GM21367 (cell line): ENCODE measurements around the gene UBE2E3.
"Not testable (repeated sequence)": the region's sequence is repeated elsewhere in the genome, so short reads cannot be mapped to it uniquely, and the experiment has no call there.

Source experiments
- ATAC-seq: cut with Tn5 transposase; IDR thresholded peaks from one replicate; pipeline ENCODE4 v1.9.1; 2021; ENCODE audit not compliant: unreplicated experiment

The UBE2E3 gene

DNA sequence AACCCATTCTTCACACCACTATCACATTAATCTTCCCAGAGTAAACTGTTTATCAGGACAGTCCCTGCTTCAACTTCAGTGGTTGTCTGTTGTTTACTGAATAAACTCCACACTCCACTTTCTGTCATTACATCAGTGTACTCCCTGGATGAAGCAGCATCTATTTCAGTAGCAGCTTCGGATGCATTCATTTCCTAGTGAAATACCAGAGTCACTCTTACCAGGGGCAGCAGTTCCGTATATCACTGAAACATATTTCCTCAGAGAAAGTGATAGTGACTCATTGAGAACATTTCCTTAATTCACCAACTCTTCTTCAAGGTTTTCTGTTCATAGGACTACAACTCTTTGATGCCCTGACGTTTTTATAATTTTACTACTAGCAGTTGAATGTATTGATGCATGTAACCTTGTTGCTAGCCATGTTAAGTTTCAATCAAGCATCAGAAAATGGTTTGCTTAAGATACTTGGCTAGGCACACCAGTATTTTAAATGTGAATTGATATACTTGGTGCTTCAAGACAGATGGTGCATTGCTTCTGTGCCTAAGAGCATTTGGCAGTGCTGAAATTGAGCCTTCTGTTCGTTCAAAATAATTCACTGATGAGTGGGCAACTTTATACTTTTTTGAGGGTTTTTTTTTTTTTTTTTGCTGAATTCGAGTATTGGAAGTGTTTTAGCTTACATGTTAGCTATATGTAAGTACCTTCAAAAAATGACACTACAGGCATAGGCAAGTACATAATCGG, 92.3 kb downstream of the UBE2E3 start:
- ATAC-seq, result no peak

DNA sequence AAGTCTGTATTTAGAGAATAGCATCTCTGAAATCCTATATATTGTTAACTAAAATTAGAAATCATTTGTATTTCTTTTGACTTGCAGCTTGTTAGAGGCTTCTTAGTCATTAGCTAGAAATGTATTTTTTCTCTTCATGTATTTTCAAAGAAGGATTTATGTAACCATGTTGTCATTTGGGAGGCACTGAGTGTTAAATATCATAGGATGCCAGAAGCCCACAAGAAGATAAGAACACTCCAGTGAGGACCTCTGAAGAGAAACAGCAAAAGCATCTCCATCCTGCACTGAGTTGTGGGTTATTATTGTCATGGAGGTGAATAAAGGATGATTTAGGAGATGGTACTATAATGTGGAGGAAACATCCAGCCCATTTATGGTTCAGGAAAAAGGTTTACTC, 93.5 kb downstream of the UBE2E3 start:
- no peak for ATAC-seq

DNA sequence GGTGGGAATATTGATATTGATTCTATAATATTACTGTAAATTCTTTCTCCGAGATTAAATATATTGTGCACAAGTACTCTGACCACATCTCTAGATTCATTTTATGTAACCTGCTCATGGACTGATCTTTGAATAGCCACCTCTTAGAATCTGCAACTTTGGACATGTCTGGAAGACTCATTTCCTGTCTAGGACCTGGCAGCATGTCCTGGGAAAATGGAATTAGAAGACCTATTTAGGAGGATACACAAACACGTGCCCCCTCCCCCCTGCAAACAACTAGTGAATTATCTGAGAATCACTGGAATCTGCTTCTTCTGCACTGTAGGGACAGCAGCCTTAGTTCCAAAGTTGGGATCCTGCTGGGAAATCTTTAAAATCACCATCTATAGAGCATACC, 94.1 kb downstream of the UBE2E3 start:
- no peak for ATAC-seq

DNA sequence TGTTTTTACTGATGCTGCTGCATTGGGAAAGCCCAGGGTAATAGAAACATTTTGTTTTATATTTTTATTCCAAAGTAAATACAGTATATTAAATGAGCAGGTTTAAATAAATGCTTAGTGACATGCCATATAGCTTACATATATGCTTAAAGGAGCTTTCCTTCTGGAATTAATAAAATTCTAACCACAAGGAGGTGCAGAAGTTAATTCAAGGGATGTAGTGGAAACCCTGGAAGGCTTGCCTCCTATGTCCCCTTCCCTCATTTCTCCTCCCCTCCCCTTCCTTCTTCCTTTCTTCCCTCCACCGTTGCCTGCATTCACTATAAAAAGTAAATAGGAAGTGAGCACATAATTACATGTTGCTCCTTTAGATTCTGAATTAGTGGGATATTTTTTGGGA, 96.3 kb downstream of the UBE2E3 start:
- no peak for ATAC-seq

DNA sequence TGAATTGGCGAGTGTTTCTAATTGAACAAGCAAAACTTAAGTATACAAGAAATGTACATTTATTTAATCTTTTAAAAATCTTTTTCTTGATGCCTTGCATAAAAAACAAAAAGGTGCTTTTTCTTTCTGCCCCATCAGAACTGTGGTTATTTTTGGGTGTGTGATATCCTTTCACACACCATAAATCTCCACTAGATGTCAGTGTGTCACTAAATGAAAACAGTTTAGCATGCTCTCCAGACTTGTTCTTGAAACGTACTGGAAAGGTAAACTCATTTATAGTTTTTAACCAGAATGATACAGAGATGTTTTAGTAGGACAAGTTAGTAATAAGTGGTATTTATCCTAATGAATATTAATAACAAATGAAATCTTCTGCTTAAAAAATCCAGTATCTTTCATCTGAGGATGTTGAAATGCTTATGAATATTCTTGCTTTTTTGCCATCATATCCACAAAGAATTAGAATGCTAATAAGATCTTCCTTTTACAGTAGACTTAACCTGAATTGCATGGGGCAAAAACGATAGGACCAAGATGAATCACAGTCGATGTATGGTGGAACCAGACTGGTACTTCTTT, 96.8 kb downstream of the UBE2E3 start:
- peak; percentile 87 for ATAC-seq

DNA sequence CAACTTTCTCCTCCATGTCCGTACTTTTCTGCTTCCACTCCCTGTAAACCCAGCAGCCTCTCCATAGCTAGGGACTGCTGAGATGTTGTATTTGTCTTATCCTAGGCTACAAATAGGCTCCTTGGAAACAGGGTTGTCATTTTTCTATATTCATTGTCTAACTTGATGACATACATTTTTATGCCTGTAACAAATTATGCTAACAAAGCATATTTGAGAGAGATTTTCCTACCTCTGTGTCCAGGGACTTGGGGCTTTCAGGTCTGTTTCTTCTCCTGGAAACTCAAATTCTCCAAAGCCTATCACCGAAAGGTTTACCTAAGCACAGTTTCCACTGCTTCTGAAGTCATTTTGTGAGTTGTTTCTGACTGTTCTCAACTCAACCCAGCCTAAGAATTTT, 102.7 kb downstream of the UBE2E3 start:
- ATAC-seq, result no peak

DNA sequence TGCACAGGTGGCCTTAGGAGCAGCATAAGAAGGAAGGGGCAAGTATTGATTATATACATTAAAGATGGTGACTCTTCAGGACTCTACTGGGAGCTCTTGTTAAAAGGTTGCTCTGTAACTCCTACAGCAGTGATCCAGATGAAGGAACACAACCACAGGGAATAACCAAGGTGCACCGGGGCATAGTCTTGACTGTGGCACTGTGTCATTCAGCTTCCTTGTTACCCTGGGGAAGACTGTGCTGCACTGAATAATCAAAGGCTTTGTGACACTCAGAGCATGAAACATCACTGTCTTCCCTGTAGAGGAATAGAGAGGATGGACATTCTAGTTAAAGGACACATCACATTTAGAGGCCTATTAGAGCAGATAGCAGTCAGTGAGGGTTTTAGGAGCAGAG, 105.3 kb downstream of the UBE2E3 start:
- no peak for ATAC-seq

DNA sequence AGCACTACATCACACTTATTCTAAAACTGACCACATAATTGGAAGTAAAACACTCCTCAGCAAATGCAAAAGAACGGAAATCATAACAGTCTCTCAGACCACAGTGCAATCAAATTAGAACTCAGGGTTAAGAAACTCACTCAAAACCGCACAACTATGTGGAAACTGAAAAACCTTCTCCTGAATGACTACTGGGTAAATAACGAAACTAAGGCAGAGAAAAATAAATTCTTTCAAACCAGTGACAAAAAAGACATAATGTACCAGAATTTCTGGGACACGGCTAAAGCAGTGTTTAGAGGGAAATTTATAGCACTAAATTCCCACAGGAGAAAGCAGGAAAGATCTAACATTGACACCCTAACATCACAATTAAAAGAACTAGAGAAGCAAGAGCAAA, 111.5 kb downstream of the UBE2E3 start:
- ATAC-seq, result not testable (repeated sequence)

DNA sequence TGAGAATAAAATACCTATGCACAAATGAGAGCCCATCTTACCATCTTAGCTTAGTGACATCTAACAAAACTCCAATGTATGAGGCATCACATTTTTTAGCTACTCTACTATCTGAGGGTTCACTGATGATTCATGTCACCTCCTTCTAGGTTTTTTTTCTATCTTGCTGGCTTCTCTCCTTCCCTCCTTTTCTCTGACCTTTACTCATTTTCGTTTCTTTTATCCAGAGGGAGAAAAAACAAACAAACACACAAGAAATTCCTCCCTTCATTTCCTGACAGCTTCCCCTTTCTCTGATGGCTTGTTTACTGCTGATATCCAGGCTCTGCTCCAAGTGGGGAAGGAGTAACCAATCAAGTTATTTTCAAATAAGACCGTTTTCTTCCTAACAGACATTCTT, 115.1 kb downstream of the UBE2E3 start:
- ATAC-seq, result no peak

DNA sequence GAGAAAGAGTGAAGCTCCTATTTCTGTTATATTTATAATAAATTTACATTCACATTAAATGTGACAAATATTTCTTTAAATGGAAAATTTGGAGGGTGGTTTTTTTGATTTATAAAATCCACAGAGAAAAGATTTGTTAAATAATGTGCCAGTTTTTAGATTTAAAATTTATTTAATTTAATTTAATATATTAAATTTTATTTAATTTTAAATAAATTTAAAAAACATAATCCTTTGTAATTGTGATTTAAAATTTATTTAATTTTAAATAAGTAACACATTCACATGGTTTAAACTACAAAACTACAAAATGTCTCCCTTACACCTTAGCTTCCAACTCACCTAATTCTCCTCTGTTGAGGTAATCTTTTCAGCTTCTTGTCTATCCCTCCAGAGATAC, 123.3 kb downstream of the UBE2E3 start:
- ATAC-seq, result no peak

DNA sequence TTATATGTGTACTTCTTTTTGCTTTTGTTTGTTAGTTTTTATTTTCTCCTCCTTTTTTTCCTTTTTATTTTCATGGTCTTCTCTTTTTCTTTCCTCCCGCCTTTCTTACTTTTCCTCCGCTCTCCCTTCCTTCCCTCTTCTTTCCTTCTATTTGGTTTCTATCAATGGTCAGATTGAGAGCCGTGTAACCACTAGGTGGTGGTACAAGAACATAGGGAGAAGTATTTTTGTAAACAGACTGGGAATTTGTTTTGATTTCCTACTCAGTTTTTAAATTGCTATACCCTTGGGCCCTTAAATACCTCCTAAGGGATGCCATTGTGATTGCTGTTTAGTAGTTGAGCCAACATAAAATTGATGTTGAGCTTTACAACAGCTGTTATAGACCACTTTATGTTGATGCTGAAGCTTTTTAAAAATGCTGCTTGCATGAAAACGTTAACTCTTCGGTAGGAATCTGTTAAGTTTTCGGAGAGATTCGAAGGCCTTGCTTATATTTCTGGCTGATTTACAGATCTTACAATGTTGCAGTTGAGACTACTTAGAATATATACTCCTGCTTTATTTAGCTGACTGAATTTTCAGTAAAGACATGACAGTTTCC, 124.2 kb downstream of the UBE2E3 start:
- no peak for ATAC-seq

DNA sequence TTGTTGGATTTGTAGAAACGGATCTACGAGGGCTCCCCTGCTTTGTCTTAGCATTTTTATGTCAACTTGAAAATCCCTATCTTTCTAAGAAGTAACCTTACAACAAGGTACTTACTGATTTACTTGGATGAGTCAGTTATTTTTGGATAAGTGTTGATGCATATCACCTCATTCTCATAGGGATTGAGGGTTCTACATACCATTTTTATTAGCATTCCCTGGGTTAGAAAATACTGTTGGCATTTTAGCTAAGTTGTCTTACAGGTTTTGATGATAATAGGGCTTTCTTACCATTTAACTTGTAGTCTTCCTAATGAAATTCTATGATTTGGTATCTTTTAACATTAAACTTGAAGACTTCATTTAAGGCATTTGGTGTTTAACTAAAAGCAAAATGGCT, 125.2 kb downstream of the UBE2E3 start:
- no peak for ATAC-seq

DNA sequence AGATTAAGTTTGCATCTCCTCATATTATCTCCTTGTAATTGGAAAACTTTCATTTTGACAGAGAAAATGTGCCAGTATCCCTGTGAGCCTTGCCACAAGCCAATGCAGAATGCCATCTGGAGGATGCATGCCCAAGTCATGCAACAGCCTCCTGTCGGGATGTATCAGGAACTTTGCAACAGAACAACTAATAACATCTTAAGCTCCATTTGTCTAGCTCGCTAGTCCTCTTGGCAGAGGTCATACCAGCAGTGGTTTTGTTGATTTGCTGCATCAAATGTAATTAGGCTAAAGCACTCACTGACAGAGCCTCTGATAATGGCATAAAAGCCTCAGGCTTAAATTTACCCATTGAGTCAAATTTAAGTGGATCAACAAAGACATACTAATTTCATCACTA, 125.8 kb downstream of the UBE2E3 start:
- no peak for ATAC-seq

DNA sequence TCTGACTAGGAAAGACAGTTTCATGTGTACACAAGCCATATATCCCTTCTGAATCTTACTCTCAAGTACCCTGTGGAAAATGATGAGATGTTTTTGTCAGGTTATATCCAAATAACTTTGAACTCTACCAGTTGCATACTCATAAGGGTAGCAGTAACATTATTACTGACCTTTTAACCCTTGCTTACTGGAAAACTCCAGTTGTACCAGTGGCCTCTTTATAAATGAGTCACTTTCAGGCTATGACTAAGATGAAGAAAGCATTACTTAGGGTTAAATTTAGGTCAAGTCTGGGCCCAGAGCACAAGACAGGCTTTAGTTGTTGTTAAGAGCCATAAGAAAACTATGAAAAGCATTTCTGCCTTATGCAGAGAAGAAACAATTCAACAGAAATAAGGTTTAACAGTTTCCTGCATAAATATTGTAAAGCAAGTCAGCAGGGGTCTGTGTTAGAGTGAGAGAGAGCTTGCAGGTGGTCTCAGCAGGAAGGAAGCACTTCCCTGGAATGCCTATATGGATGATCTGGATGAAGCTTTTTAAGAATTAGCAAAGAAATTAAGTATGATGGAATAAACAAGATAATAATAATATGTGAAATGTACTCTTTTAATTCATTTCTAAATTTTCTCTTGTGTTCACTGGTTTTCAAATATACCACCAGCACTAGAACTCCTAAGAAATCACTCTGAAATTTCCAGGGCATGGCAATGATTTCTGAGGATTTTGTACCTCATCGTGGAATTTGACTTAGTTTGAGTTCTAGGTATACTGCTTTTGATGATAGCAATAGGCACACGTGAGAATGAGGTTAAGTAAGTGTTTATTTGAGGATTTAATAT, 126.6 kb downstream of the UBE2E3 start:
- peak; percentile 99 for ATAC-seq

DNA sequence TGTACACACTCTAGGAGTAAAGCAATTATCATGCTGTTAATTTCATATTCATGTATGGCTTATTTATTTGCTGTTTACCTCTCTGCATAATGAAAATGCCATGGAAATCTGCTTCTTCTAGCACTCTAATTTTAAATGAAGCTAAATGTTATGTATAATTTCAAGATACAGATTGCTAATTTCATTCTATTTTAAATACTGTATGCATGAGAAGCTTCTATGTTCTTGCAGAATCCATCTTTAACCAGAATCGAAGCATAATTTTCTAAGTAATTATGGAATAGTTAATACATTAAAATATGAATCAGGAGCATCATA, 127.2 kb downstream of the UBE2E3 start:
- ATAC-seq, result no peak

DNA sequence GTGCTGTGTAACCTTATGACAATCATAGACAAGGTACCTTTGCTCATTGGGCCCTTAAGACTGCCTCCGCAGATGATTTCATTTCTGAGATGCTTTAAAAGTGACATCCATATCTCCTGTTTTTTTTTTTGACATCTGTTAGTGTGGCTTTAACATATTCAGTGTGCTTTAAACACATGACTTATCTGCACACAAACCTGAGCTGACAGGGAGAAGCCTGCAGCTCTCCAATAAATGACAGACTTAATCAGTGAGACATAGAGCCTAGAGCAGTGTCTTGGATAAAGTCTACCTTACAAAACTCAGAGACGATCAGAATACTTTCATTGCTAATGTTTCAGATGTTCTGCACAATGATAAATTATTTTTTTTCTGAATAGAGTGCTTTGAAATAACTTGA, 130.7 kb downstream of the UBE2E3 start:
- ATAC-seq, result no peak

DNA sequence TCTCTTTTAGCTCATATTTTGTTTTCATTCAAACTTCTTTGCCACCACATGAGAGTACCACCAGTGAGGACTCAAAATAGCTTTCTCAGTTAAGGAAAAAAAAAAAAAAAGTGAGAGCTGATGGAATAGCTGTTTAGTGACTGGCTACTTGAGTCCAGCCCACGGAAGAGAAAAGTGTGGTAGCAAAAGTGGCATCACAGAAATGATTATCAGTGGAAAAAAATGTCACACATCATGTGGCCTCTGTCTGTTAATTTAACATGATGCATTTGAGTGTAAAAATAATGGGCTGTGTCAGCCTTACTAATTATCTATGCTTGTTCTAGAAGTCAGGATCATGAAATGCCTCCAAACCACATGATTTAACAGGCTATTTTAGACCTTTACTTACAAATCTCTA, 132.5 kb downstream of the UBE2E3 start:
- no peak for ATAC-seq
